HG02973 (cell line): Measurements from ENCODE around the gene XPOT.

Source experiments
- ATAC-seq: cut with Tn5 transposase; IDR thresholded peaks from one replicate; pipeline ENCODE4 v1.9.1; 2021; ENCODE audit warnings: moderate library complexity; ENCODE audit not compliant: unreplicated experiment

XPOT gene

GRCh38 chr12:64466178-64466577 lies 62.0 kb downstream of the XPOT start:
- no peak for ATAC-seq

- ATAC-seq: no peak
These were observed 64.8 kb downstream of the XPOT start for GRCh38 chr12:64468966-64469365.

- no peak for ATAC-seq
These were observed 65.4 kb downstream of the XPOT start for GRCh38 chr12:64469455-64470142.

- no peak for ATAC-seq
These were observed 66.3 kb downstream of the XPOT start for GRCh38 chr12:64470495-64470894.

- ATAC-seq: no peak
These were observed 69.0 kb downstream of the XPOT start for GRCh38 chr12:64473176-64473575.

- ATAC-seq: no peak
These were observed 71.3 kb downstream of the XPOT start for GRCh38 chr12:64475518-64475917.

GRCh38 chr12:64476844-64477243 lies 72.7 kb downstream of the XPOT start:
- ATAC-seq: no peak

- no peak for ATAC-seq
These were observed 74.5 kb downstream of the XPOT start for GRCh38 chr12:64478661-64479060.

- no peak for ATAC-seq
These were observed 76.0 kb downstream of the XPOT start for GRCh38 chr12:64480148-64480547.

- no peak for ATAC-seq
These were observed 82.5 kb downstream of the XPOT start for GRCh38 chr12:64486657-64487056.

- no peak for ATAC-seq
These were observed 87.5 kb downstream of the XPOT start for GRCh38 chr12:64491718-64492117.

- ATAC-seq: no peak
These were observed 89.3 kb downstream of the XPOT start for GRCh38 chr12:64493513-64493912.

- no peak for ATAC-seq
These were observed 91.0 kb downstream of the XPOT start for GRCh38 chr12:64494998-64495729.

- ATAC-seq: no peak
These were observed 92.7 kb downstream of the XPOT start for GRCh38 chr12:64496839-64497400.

GRCh38 chr12:64497484-64497883 lies 93.3 kb downstream of the XPOT start:
- ATAC-seq: no peak

GRCh38 chr12:64497903-64498302 lies 93.7 kb downstream of the XPOT start:
- ATAC-seq: no peak

GRCh38 chr12:64500394-64500793 lies 96.2 kb downstream of the XPOT start:
- ATAC-seq: no peak
